Measurements from ENCODE around the gene TIE1.

Gene TIE1

DNA sequence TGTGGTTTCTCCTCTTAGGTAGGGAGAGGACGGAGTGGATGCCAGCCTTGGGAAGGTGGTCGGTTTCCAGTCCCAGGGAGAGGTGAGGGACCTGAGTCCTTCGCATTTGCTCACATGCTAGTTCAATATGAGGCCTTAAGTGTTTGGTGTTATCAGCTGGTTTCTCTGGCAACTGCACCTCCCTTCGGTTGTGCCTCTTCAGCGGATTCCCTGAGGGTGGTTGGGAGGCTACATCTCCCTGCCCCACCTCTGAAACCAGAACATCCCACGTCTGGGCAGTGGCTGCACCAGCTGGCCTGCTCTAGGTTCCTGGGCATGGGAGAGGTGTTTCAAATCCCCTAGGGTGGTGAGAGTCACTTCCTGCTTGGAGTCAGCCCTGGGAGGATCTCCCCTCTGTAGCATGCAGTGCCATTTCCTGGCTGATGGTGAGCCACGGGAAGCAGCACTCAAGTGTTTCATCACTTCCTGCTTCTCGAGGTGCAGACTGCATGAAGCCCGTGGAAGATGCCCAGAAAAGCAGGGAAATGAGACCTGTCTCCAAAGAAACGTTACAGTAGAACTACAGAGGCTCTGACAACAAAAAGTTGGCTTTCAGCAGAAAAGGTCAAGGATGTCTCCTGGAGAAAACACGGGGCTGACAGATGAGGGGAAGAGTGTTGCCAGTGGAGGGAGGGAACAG lies 26.5 kb upstream of the TIE1 start:
- DNase-seq, result no peak

DNA sequence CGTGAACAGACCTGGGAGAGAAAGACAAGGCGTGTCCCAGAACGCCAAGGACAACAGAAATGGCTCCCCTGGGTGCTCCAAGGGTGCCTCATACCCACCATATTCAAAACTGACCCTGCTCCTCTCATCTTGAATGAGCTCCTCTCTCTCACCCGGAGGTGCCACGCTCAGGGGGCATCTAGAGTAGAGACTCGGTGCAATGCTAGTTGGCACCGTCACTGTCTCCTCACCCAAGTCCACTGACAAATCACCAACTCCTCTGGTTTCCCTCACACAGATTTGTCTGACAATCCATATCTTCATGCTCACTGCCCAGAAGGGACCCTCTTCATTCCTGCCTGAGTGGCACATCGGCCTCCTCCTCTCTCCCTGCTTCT lies 26.0 kb upstream of the TIE1 start:
- DNase-seq, result no peak

DNA sequence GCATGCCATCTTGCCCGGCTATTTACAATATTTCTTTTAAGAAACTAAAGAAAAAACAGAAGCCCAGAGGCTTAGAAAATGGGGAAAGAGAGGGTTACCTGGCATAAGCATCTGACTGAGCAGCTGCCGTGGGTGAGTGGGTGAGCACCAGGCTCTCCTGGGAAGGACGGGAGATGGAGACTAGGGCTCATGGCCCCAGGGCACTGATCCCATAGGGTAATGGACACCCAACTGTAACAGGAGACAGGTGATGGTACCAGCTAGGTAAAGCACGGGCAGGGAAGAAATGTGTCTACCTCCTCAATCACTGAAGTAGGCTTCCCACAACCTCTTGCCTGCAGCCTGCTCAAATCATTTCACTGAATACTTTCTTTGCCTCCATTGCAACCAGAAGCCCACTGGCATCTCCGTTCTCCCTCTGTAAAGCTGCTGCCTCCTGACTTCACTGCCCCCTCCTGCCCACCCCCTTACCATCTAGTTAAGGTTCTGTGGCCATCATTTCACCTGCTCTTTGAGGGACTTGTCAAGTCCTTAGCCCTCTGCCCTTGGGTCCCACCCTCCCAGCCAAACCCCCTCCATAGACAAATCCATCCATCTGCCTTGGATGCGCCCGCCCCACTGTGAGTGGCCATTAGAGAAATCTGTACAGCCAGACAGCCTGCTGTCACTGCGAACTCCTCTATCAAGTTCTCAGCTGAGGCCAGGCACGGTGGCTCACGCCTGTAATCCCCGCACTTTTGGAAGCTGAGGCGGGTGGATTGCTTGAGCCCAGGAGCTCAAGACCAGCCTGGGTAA lies 24.8 kb upstream of the TIE1 start:
- no peak for DNase-seq

DNA sequence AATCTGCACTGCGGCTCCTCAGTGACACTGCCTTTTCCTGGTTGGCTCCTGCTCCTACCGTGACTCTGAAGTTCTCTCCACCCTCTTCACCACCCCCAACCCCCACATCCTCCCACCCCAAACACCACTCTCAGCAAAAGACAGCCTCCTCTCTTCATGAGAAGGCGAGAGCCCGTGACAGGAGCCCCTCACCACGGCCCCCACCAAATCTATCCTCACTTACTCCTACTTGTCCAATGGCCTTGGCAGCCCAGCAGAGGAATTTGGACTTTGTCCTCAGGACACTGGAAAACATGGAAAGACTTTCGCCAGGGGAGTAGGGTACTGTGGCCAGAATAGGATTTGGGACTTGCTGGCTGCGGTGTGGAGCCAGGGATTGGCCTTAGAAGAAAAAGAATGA lies 24.1 kb upstream of the TIE1 start:
- DNase-seq, result no peak

DNA sequence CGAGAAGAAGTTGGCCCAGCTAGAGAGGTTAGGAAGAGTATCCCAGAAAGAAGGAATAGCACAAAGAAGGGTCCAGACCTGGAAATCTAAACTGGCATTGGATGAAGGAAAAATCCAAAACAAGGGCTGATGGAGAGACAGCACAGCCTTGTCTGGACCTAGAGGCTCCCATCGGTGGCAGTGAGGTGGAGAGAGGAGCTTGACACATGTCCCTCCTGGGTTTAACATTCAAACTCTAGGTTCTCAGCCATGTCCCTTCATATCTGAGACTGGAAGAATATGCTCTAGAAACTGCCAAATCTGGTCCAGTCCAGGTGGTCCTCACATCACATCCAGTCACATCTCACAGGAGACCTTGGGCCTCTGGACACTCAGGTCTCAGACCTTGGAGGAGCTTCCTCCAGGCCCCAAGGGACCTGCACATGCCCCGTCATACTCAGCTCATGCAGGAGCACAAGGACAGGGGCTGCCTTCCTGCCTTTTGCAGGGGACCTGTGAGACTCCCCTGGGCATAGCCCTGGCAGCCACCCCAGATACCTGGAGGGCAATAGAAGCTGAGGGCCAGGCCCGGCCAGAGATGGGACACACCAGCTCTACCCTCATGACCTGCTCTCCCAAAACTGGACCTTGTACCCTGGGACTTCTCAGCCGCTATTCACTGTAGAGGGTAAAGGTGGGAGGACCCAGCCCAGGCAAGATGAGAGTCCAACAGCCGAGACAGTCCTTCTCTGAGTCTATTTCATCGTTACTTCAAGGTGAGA lies 23.5 kb upstream of the TIE1 start:
- DNase-seq, result no peak

DNA sequence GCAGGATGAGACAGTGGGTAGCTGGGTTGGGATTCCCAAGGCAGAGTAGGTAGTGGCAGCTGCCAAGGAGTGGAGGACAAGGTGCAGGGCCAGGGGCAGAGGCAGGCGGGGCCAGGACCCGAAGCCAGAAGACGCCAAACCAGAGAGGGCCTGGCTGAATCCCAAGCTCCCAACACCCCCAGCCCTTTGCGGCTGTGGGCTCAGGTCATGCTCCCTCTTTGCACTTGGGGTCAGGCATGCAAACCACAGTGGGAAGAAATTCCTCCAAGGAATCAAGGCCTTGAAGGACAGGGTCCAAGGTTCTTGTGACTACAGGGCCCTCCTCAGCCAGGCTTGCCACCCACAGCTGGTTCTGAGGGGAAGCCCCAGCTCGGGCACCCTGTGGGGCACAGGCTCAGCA lies 21.6 kb upstream of the TIE1 start:
- no peak for DNase-seq

DNA sequence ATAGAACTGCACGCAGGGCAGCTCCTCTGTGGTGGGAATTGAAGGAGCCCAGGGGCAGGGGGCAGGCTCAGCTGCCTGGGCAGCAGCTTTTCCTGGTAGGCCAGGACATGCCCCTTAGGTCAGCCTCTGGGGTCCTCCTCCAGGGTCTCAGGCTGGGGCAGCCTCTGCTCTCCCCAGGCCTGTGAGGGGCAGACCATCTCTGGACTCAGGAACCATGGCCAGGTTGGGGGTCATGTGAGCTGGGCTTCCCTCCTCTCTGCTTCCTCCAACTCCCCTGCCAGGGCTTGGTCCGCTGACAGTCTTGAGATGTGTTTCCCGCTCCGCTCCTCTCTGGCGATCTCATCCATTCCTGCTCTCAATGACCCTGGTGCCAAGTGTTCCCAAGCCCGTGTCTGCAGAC lies 21.1 kb upstream of the TIE1 start:
- DNase-seq, result no peak

DNA sequence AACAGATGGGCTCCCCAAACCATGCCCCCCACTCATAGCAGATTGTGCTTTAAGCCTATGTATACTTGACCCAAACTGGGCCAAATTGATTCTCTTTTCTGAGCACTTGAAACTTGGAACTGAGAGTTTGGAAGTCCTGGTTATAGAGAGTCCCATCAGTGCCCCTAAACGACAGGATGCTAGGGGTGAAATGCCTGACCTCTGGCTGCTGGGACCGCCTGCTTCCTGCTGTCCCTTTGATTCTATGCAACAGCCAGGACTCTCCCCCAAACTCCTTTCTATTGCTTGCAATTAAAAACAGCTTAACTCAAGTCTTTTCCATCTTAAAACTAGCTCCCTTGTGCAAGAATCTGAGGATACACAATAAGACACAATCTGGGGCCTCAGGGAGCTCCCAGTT lies 20.1 kb upstream of the TIE1 start:
- no peak for DNase-seq

DNA sequence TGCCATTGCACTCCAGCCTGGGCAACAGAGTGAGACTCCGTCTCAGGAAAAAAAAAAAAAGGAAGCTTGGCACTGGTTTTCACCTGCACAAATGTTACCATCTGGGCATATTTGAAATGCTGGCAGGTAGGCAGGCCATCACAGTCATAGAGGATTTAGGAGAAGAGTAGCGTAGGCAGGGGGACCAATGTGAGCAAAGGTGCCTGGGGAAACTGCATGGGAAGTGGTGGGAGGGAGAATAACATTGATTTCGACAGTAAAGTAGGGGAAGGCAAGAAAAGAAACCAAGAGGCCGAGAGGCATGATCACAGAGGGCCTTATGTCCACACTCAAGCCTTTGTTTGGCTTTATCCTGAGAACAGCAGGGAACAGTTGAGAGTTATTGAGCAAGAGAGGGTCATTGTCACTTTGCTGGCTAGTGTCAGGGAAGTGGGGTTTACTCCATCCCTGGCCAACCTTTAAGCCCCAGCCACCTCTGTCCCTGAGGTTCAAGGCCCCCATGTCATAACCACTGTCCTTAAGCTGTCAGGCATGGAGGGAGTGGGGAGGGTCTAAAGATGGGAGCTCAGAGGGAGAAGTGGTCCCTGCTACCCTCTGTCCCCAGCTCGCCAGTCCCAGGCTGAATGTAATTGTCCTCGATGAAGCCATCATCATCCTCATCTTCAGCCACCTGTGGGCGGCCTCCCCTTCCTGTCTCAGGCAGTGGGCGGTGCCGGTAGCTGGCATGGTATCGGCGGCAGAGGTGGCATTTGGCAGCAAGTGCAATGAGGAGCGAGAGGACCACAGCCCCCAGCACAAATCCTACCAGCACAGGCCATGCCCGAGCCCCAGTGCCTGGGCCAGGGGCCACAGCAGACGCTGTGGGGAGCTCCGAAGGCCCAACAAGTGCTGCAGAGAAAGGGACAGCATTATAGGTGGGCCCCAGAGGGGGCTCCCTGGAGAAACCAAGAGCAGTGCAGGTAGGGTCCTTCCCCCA lies 18.3 kb upstream of the TIE1 start:
- DNase-seq, result no peak

DNA sequence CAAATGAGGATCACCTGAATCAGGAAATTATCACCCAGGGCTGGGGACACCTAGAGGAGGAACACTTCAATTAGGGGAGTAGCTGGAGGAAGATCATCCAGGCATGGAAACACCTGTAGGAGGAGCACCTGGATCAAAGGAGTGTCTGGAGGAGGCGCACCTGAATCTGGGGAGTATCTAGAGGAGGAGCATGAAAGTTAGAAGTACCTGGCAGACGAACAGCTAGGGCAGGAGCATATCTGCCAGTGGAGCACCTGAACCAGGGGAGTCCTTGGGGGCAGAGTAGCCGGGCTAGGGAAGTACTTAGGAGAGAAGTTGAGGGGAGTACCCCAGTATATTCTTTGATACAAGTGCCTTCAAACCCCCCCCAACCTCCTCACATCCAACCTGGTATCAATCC lies 16.7 kb upstream of the TIE1 start:
- no peak for DNase-seq

DNA sequence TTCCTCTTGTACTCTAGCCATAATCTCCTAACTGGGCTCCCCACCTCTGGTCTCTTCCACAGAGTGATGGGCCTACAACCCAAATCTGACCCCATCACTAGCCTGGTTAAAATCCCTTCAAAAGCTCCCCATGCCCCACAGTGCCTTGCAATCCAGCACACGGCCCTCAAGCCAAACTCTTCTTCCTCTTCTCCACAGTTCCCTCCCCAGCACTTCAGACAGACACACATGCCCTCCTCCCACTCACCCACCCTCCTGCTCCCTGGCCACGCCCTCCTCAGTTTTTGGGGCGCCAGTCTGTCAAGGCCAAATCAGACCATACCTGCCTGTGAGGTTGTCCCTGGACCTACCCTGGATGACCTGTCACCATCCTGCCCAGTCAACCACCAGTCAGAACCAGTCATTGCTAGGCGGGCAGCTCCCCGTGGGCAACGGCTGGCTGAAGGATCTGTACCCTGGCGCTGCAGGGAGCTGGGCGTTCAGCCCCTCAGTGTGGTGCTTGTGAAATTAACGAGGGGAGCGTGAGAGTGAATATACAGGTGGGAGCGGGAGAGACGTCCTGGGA lies 16.2 kb upstream of the TIE1 start:
- no peak for DNase-seq

DNA sequence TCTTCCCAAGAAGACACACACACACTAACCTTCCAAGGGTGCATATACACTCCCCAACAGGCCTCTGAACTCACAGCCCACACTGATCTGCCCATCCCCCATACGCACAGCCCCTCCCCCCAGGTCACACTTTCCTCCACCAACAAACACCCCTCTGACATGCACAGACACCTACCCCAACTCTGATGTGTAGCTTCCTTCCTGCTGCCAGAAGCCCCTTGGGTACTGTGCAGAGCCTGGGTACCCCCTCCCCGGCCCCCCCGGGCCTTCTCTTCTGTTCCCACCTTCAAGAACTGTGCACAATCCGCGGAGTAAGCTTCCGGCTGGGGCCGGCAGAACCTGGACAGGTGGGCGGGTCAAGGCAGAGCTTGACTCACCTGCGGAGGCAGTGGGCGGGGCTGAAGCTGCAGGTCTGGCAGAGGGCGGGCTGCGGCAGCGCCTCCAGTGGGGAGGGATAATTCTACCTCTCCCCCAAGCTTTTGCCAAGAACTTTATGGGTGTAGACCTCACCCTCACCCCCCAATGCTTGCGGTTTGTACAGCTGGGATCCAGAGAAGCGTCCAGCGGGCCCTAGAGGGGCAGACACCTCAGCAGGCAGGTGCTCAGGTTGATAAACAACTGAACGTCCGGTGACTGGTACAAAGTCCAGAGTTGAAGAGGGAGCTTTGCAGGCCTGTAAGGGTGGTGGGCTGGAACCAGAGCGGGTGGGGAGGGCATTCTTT lies 15.4 kb upstream of the TIE1 start, which contains the start of gene C1orf210:
C1orf210 (minus strand) TSS at position 313 of the 722 bp plus-strand sequence. CDS start 2,311 bp downstream, outside the sequence.
- no peak for DNase-seq

DNA sequence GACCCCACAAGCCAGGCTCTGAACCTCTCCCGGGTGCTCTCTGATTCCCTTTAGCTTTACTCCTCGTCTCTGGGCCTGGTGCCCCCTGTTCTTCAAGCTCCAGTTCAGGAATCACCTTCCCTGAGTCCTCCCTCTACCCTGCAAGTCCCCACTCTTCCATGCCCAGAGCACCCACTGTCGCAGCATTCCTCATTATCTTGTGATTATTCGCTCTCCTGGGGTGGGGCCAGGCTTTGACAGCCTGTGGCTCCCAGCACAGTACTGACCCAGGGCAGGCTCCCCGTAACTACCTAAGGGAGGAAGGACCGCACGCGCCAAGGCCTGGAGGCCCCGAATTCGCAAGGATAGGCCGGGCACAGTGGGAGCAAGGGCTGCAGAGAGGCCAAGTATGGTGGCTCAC lies 14.7 kb upstream of the TIE1 start:
- no peak for DNase-seq

DNA sequence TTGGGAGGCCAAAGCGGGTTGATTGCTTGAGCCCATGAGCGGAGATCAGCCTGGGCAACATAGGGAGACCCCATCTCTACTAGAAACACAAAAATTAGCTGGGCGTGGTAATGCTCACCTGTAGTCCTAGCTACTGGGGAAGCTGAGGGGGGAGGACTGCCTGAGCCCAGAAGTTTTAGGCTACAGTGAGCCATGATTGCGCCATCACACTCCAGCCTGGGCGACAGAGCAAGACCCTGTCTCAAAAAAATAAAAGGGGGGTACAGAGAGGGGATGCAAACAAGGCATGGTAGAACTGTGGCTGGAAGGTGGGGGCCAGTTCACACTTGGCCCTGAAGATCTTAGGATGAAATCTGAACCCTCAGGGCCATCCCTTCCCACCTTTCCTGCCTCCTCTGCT lies 14.2 kb upstream of the TIE1 start:
- DNase-seq, result no peak

DNA sequence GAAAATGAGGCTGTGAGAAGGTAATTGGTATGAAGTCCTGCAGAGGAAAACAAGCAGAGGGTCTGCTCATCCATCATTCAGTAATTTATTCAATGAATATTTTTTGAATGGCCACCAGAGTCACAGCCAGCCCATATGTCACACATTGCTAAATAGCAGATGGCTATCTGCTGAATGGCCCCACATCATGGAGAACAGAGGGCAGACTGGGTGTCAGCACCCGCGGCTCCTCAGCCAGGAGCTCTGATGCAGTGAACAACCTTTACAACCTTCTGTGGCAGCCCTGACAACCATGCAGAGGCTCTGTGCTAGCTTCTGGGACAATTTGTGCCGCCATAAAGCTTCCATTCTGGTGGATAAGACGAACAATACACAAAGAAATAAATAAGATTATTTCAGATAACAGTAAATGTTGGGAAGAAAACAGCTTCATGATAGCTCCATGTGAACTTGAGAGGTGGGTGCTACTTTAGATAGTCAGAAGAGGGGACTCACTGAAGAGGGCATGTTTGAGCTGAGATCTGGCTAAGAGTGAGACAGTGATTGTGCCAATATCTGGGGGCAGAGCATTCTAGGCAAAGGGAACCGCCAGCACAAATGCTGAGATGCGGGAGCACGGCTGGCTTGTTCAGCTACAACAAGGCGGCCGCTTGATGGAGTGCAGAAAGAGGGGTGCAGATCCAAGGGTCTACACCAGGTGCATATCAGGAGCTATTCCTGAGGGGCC lies 12.6 kb upstream of the TIE1 start:
- no peak for DNase-seq

DNA sequence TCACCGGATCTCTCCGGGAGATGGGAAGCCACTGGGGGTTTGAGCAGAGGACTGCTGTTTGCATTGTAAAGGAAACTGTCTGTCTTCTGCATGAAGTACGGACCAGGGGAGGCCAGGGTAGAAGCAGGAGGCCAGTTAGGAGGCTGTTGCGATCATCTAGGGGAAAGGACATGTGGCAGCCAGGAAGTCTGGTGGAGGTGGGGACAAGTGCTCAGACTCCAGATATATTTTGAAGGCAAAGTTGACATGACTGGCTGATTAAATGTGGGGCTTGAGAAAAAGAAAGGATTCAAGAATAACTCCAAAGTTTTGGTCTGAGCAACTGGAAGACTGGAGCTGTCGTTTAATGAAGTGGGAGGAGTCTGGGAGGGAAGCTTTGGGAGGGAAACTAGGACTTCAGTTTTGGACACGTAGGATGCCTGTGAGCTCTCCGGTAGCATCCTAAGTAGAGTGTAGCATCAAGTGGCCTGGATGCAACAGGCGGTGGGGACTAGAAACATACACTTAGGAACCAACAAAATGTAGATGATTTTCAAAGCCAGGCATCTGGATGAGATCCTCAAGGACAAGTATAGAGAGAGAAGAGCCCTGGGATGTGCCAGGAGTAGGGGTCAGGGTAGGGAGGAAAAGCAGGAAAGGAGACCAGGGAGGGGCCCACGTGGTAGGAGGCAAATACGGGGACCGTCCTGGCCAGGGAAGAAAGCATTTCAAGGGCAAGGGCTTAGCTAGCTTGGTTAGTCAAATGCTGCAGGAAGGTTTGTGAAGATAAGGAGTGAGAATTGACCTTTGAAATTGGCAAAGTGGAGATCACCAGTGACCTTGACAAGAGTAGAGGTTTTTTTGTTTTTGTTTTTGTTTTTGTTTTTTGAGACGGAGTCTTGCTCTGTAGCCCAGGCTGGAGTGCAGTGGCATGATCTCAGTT lies 11.7 kb upstream of the TIE1 start:
- no peak for DNase-seq

DNA sequence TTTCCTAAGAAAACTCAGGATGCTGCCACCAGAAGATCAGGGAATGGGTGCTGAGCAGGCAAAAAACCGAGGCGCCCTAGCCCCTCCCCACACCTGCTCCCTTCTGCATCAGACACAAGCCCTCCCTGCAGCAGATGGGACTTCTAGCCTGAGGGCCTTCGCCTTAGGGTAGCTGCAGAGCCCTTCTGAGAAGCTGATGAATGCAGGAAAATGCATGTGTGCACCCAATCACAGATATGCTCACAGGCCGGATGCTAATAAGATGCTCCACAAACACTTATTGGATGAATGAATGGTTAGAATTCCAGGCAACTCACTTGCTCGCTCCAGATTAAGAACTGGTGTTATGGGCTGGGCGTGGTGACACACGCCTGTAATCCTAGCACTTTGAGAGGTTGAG lies 8.6 kb upstream of the TIE1 start:
- no peak for DNase-seq

DNA sequence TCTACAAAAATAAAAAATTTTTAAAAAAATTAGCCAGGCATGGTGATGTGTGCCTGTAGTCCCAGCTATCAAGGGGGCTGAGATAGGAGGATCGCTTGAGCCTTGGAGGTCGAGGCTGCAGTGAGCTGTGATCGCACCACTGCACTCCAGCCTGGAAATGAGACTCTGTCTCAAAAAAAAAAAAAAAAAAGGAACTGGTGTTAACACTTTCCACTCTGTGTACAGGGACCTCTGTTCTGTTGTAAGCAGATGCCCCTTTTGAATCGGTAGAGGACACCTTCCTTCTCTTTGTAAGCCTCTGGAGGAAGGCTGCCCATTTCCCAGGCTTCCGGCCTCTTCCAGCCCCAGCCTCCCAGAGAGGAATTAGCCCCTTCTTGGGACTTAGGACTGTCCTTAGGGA lies 8.1 kb upstream of the TIE1 start:
- DNase-seq, result no peak

DNA sequence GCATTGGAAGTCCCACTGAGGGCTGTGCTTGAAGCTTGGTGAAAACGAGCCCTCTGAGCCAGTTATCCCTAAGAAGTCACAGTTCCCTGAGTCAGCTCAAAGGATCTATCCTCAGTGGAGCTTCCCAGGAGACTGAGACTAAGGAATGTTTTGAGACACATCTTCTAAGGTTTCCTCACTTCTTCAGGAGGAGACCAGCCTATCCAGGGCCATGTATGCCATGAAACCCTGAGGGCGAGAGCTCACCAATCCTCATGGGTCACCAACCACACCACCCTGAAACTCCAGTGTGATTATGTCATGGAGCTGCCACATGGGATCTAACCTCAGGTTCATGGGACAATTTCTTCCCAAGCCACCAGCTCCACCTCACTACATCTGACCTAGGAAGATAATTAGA lies 7.6 kb upstream of the TIE1 start:
- DNase-seq, result no peak
